Measurements from ENCODE around the gene GSTT4. TPM values are rescaled to one million over a fixed set of nuclear protein-coding genes. Genes with fewer than 3 reads are reported as not detected.

GSTT4 gene
- total RNA-seq, 1 experiment from 2014 or later: not detected

DNA sequence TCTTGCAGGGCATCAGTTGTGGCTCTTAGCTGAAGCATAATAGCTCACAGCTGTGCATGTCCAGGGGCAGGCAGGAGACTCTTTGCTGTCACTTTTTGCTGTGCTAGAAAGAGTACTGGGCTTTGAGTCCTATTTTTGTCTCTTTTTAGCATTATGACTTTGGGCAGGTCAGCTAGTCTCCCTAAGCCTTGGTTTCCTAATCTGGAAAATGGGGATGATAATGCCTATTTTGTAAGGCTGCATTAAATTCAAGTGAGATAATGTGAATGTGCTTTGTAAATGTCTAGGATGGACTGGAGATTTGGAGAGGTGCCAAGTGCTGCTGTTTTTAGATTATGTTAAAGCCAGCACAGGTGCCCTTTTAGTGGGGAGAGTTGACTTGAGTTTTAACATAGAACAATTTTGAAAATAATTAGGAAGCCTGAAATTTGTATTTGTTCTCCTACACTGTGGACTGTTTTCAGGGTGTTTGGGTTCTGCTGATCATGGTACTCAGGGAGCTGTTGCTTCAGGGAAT lies 25.0 kb upstream of the GSTT4 start:
- peaks cover 5% of the 10 kb centered on the region; the same call in 1 of the 2 replicates for H3K79me2 ChIP-seq (ENCODE audit: insufficient read depth, low read length)
- H3K9me3 ChIP-seq (ENCODE audit: control insufficient read depth, low read depth, low read length): no peaks in the 10 kb centered on the region
- H3K23me2 ChIP-seq (ENCODE audit: insufficient read length, low read depth, low read length, poor library complexity, severe bottlenecking): no peaks in the 10 kb centered on the region
- no peak overlapping the region for H2BK12ac ChIP-seq (ENCODE audit: insufficient read length, low read depth, low read length)
- TF ChIP-seq, protein P1, sequence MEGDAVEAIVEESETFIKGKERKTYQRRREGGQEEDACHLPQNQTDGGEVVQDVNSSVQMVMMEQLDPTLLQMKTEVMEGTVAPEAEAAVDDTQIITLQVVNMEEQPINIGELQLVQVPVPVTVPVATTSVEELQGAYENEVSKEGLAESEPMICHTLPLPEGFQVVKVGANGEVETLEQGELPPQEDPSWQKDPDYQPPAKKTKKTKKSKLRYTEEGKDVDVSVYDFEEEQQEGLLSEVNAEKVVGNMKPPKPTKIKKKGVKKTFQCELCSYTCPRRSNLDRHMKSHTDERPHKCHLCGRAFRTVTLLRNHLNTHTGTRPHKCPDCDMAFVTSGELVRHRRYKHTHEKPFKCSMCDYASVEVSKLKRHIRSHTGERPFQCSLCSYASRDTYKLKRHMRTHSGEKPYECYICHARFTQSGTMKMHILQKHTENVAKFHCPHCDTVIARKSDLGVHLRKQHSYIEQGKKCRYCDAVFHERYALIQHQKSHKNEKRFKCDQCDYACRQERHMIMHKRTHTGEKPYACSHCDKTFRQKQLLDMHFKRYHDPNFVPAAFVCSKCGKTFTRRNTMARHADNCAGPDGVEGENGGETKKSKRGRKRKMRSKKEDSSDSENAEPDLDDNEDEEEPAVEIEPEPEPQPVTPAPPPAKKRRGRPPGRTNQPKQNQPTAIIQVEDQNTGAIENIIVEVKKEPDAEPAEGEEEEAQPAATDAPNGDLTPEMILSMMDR (conservative IDR thresholded peaks at IDR 0.05): no peak
- H2AK5ac ChIP-seq (ENCODE audit: insufficient read length, low read length): no peak overlapping the region
- no peak overlapping the region for H3K4ac ChIP-seq (ENCODE audit: low read depth, low read length)
- DNase-seq: no peak
- H2BK15ac ChIP-seq (ENCODE audit: low read depth, low read length): no peak overlapping the region
- Mint-ChIP-seq H3K27ac (0 out of 7 replicates have a peak overlapping the region, but pooled peaks of 1 of the 3 experiments have one; percentile 66), H3K36me3 (ENCODE audit: insufficient read depth in 1 of 3, low read depth in 3 of 3) (peaks cover 0 to under 1% (median 0%) of the 10 kb centered on the region in 3 experiments; a peak in 1 of 7 replicates), H3K27me3 (ENCODE audit: low read depth) (no peaks in the 10 kb centered on the region), H3K4me3 (no peak overlapping the region), H3K9me3 (no peaks in the 10 kb centered on the region), H3K4me1 (peaks cover 10 to 16% of the 10 kb centered on the region in 2 experiments)
- no peak overlapping the region for H3K27ac ChIP-seq (ENCODE audit: insufficient read length, low read depth, low read length)
- H3K4me1 ChIP-seq (ENCODE audit: insufficient read depth, low read length): no peaks in the 10 kb centered on the region
- no peak overlapping the region for H3T11ph ChIP-seq (ENCODE audit: low read length)
- H3K14ac ChIP-seq (ENCODE audit: insufficient read depth, low read length): no peak overlapping the region
- no peak overlapping the region for H2BK120ac ChIP-seq (ENCODE audit: low read depth, low read length, poor library complexity, severe bottlenecking)
- no peak overlapping the region for H2BK20ac ChIP-seq (ENCODE audit: low read depth, low read length, poor library complexity, severe bottlenecking)
- no peak overlapping the region for H3K18ac ChIP-seq (ENCODE audit: insufficient read length, low read depth, low read length)
- H4K91ac ChIP-seq (ENCODE audit: insufficient read length, low read depth, low read length): no peak overlapping the region
- no peak overlapping the region for H4K8ac ChIP-seq (replicated peaks; ENCODE audit: insufficient read length, low read depth, low read length)
- no peak overlapping the region for H2BK5ac ChIP-seq (ENCODE audit: insufficient read length, low read length)
- H4K20me1 ChIP-seq (ENCODE audit: control insufficient read depth, insufficient read depth, insufficient read length): no peaks in the 10 kb centered on the region
- no peaks in the 10 kb centered on the region for H3K27me3 ChIP-seq (ENCODE audit: insufficient read depth, low read length)
- H3K79me1 ChIP-seq (ENCODE audit: insufficient read depth, low read depth, low read length, poor library complexity, severe bottlenecking): peaks cover 3% of the 10 kb centered on the region
- H3K56ac ChIP-seq (ENCODE audit: insufficient read length, low read depth, low read length): no peak overlapping the region
- H3K23ac ChIP-seq (ENCODE audit: insufficient read length, low read depth, low read length): no peak overlapping the region
- no peak overlapping the region for H2AFZ ChIP-seq (ENCODE audit: low read length)
- no peak overlapping the region for H3K9ac ChIP-seq (ENCODE audit: extremely low read depth, insufficient read length, low read length)
- no peak overlapping the region for H4K5ac ChIP-seq (ENCODE audit: insufficient read length, low read depth, low read length)
- no peak overlapping the region for H3K4me2 ChIP-seq (ENCODE audit: insufficient read depth, insufficient read length, low read length)
